HG02763 (cell line): ENCODE data around the gene ALOX5AP.
A peak's percentile ranks its signal among the peaks of the same experiment; 100 is the strongest.
"Not testable (repeated sequence)": the region's sequence is repeated elsewhere in the genome, so short reads cannot be mapped to it uniquely, and the experiment has no call there.

ENCODE experiments used
- ATAC-seq: cut with Tn5 transposase; IDR thresholded peaks from one replicate; pipeline ENCODE4 v1.9.1; 2021; ENCODE audit warnings: mild to moderate bottlenecking, moderate library complexity; ENCODE audit not compliant: unreplicated experiment

The ALOX5AP gene

GRCh38 chr13:30736461-30737320 is 1.3 kb downstream of the ALOX5AP start:
- ATAC-seq: no peak

- ATAC-seq: no peak
Observed at GRCh38 chr13:30737511-30738337, 2.4 kb downstream of the ALOX5AP start.

- ATAC-seq: no peak
Observed at GRCh38 chr13:30738526-30739236, 3.3 kb downstream of the ALOX5AP start.

GRCh38 chr13:30739237-30739528 is 3.8 kb downstream of the ALOX5AP start:
- ATAC-seq: no peak

- no peak for ATAC-seq
Observed at GRCh38 chr13:30739761-30740642, 4.7 kb downstream of the ALOX5AP start.

- no peak for ATAC-seq
Observed at GRCh38 chr13:30742901-30743300, 7.6 kb downstream of the ALOX5AP start.

GRCh38 chr13:30743319-30744055 is 8.1 kb downstream of the ALOX5AP start:
- no peak for ATAC-seq

GRCh38 chr13:30744056-30744680 is 8.8 kb downstream of the ALOX5AP start:
- ATAC-seq: peak; percentile 93

GRCh38 chr13:30744681-30745077 is 9.3 kb downstream of the ALOX5AP start:
- ATAC-seq: no peak

GRCh38 chr13:30745906-30746686 is 10.8 kb downstream of the ALOX5AP start:
- ATAC-seq: no peak

GRCh38 chr13:30746791-30747190 is 11.4 kb downstream of the ALOX5AP start:
- ATAC-seq: no peak

- ATAC-seq: not testable (repeated sequence)
Observed at GRCh38 chr13:30747845-30748244, 12.5 kb downstream of the ALOX5AP start.

- no peak for ATAC-seq
Observed at GRCh38 chr13:30748717-30749116, 13.4 kb downstream of the ALOX5AP start.

GRCh38 chr13:30750036-30750435 is 14.7 kb downstream of the ALOX5AP start:
- ATAC-seq: no peak

GRCh38 chr13:30751183-30751933 is 16.0 kb downstream of the ALOX5AP start:
- ATAC-seq: no peak

- no peak for ATAC-seq
Observed at GRCh38 chr13:30752201-30752797, 17.0 kb downstream of the ALOX5AP start.

- no peak for ATAC-seq
Observed at GRCh38 chr13:30753030-30753616, 17.8 kb downstream of the ALOX5AP start.
